ENCODE data around the gene TIMP2.
A peak's percentile ranks its signal among the peaks of the same experiment; 100 is the strongest.

Gene TIMP2

DNA sequence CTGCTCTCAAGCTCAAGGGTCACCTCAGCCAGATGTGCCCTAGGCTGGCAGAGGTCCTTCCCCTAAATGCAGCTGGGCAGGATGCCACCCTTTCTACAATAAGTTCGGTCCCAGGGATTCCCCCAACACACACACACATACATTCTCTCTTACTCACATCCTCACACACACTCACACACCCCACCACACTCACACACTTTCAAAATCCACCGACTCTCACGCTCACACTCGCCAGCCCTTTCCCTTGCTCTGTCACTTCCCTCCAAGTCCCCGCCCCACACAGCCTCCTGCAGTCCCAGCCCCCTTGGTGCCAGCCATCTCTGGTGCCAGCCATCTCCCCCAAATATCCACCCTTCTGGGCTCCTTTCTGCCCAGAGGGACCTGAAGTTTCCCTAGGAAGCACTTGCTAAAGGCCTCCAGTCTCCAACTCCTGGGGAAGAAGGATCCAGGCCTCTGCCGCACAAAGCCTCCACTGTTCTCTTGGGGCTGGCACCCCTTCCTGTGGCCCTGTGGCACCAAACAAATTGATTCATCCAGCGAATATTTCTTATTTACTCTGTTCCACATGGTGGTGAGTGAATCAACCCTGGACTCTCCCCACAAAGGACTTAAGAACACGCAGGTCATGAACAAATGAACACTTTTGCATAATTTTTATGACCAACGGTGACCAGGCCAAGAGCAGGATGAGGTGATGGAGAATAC lies 80.7 kb downstream of the TIMP2 start:
- Mint-ChIP-seq H3K9me3 (no peaks in the 10 kb centered on the region), H3K36me3 (ENCODE audit: low read depth) (peaks cover 4% of the 10 kb centered on the region), H3K27me3 (no peaks in the 10 kb centered on the region), H3K4me1 (ENCODE audit: low read depth) (peaks cover 24% of the 10 kb centered on the region), H3K27ac (peak overlapping the region; percentile 24), H3K4me3 (no peak overlapping the region)

DNA sequence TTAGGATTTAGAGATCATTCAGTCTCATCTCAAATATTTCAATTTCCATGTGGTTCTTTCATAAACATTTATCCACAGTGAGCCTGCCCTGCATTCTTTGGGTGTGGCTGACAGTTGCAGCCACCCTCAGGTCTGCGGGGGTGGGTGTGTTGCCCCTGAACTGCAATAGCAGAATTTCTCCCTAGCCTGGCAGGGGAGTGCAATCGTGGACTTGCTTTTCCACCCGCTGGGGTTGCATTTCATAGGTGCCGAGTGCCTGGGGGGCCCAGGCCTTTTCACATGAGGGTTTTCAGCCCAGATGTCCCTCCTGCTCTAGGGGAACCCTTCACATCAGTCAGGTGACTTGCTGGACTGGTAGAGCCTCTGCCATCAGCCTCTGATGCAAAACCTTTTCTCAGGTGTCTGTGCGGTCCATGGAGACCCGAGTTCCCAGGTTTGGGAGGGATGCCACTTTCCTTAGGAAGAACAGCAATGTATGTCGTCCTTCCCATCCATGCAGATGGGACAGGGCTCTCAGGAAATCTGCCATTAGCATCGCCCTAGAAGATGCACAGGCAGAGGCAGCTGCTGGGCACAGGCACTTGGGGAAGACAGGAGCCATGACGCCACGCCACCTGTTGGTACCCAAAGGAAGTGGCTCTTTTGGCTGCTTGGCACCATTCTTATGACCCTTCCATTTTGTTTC lies 82.2 kb downstream of the TIMP2 start:
- peak overlapping the region; percentile 36 for H3K27ac Mint-ChIP-seq
- peaks cover 16% of the 10 kb centered on the region for H3K36me3 Mint-ChIP-seq (ENCODE audit: low read depth)
- peaks cover 37% of the 10 kb centered on the region for H3K4me1 Mint-ChIP-seq (ENCODE audit: low read depth)
- H3K9me3 Mint-ChIP-seq = no peaks in the 10 kb centered on the region
- no peak overlapping the region for H3K4me3 Mint-ChIP-seq
- no peaks in the 10 kb centered on the region for H3K27me3 Mint-ChIP-seq

DNA sequence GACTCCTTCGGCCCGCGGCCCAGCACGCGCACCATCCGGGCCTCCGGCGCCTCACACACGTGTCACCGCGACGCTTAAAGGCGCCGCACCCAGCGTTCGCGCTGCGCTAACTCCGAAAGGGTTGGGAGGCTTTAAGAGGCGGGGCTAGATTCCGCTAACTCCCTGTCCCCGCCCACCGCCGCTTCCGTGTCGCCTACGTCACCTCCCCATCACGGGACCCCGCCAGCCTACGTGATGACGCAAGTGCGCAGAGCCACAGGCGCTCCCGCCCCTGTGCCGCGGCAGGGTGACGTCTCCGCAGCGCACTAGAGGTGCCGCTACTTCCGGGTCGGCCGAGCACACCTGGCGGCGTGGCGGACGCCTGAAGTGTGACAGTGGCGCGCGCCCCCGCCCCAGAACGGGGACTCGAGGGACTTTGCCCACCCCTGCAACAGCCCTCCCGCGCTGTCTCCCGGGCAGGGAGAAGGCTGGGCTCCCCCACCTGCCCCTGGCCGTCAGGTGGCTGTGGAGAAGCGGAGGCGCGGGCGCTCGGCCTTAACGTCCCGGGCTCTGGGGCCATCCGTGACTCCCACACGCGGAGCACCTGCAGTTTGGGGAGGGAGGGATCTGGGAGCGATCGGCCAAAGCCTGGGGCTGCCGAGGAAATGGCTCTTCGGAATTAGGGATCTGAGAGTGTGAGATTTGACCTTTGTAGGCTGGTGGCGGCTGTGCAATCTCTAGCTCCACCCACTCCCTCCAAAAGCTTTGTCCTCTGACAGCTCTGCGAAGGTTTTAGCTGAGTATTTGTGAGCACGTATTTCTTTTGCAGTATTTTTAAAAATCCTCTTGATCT lies 84.2 kb downstream of the TIMP2 start, which contains the start of gene USP36:
USP36 (minus strand) TSS at position 35 of the 832 bp plus-strand sequence. CDS start 4,451 bp downstream, outside the sequence.
- Mint-ChIP-seq H3K36me3 (ENCODE audit: low read depth) (peaks cover 36% of the 10 kb centered on the region), H3K9me3 (no peaks in the 10 kb centered on the region), H3K4me3 (peak within 1 kb of the TSS; percentile 96), H3K4me1 (ENCODE audit: low read depth) (peaks cover 52% of the 10 kb centered on the region), H3K27me3 (no peaks in the 10 kb centered on the region), H3K27ac (peak within 1 kb of the TSS; percentile 95)

DNA sequence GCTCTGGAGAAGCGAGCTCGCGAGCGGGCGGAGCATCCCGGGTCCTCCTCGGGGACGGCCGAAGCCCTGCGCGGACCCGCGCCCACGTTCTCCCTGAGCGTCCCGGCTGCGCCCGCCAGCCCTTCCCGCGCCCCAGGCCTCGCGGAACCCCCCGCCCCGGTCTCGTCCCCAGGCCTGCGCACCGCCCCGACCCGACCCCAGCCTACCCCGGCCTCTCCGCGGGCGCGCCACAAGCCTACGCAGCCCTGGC lies 84.7 kb downstream of the TIMP2 start:
- Mint-ChIP-seq H3K9me3 (no peaks in the 10 kb centered on the region), H3K27ac (peak overlapping the region; percentile 95)

DNA sequence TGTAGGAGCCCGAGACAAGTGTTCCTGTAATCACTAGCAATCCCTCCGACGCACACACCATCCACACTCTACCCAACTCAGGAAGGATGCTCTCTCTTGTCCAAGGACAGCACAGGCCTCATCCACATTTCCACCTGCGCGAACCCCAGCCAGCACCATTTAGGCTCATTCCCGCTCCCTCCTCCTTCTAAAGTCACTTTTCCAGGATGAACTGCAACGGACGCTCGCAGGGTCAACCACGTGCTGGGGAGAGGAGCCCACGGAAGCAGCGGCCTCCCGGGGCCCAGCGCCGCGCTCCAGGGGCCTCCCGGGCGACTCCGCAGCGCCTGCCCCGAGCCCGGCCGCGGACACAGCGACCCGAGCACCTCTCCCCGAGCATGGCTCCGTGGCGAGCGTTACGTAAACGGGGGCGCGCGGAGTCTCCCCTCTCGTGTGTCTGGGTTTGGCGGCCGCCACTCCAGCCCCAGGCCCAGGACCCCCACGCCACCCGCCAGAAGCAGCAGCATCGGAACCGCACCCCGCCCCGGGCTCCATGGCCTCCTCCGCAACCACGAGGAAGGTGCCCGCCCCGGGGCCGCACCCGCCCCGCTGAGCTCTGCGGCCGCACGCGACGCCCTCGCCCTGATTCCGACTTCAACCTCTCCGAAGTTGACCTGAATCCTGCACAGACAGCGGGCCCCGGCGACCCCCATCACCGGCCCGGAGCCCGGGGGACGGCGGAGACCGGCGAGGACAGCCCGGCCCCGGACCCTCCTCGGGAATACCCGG lies 85.2 kb downstream of the TIMP2 start:
- H3K27ac Mint-ChIP-seq = peak overlapping the region; percentile 94
- H3K27me3 Mint-ChIP-seq = no peaks in the 10 kb centered on the region
- H3K4me1 Mint-ChIP-seq (ENCODE audit: low read depth) = peaks cover 52% of the 10 kb centered on the region
- H3K9me3 Mint-ChIP-seq = no peaks in the 10 kb centered on the region
- peaks cover 46% of the 10 kb centered on the region for H3K36me3 Mint-ChIP-seq (ENCODE audit: low read depth)
- peak overlapping the region; percentile 96 for H3K4me3 Mint-ChIP-seq

More for the DNA sequence above, 84.7 kb downstream of the TIMP2 start:
- H3K27me3 Mint-ChIP-seq = no peaks in the 10 kb centered on the region
- H3K4me1 Mint-ChIP-seq (ENCODE audit: low read depth) = peaks cover 52% of the 10 kb centered on the region
- H3K36me3 Mint-ChIP-seq (ENCODE audit: low read depth) = peaks cover 41% of the 10 kb centered on the region
- H3K4me3 Mint-ChIP-seq = peak overlapping the region; percentile 96

DNA sequence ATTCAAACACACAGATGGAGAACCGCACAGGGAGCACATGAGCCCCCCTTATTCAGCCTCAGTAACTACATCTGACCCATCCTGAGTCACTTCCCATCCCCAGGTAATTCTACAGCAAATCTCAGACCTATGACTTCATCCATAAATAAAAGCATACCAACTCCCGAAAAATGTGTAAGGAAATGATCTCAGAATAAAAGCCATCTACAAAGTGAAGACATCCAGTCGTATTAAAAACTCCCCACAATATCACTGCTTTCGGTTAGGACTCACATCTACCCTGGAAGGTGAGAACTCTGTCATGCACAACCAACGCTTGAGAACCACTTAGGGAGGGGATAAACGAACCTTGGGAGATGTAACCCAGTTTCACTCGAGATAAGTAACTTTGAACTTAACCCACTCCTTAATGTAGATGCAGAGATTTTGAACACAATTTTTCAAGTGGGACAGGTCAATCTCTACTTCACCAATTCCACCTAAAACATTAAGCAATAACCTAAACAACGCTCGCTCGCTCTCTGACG lies 85.9 kb downstream of the TIMP2 start:
- Mint-ChIP-seq H3K27me3 (no peaks in the 10 kb centered on the region), H3K9me3 (no peaks in the 10 kb centered on the region), H3K27ac (peak overlapping the region; percentile 94), H3K4me1 (ENCODE audit: low read depth) (peaks cover 49% of the 10 kb centered on the region), H3K36me3 (ENCODE audit: low read depth) (peaks cover 47% of the 10 kb centered on the region), H3K4me3 (peak overlapping the region; percentile 96)

DNA sequence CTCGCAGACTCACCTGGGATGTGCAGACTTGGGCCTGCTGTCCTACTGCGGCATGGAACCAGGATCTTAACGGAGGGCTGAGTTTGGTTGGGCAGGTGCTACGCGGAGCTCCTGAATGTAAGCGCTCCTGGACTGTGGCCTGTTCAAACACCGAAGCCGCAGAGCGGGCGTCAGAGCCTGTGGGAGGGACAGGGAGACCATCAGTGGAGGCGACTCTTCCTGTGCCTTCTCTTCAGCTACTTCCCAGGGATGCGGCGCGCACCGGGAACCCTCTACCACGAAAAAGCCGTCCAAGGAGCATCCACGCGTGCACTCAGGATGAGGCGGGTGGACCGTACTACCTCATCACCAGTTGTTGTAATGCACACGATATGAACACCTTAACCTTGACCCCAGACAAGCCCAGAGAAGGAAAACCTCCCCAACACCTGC lies 86.6 kb downstream of the TIMP2 start:
- no peaks in the 10 kb centered on the region for H3K9me3 Mint-ChIP-seq
- H3K27ac Mint-ChIP-seq = peak overlapping the region; percentile 94
- H3K27me3 Mint-ChIP-seq = no peaks in the 10 kb centered on the region
- peak overlapping the region; percentile 96 for H3K4me3 Mint-ChIP-seq
- peaks cover 54% of the 10 kb centered on the region for H3K36me3 Mint-ChIP-seq (ENCODE audit: low read depth)
- H3K4me1 Mint-ChIP-seq (ENCODE audit: low read depth) = peaks cover 43% of the 10 kb centered on the region

DNA sequence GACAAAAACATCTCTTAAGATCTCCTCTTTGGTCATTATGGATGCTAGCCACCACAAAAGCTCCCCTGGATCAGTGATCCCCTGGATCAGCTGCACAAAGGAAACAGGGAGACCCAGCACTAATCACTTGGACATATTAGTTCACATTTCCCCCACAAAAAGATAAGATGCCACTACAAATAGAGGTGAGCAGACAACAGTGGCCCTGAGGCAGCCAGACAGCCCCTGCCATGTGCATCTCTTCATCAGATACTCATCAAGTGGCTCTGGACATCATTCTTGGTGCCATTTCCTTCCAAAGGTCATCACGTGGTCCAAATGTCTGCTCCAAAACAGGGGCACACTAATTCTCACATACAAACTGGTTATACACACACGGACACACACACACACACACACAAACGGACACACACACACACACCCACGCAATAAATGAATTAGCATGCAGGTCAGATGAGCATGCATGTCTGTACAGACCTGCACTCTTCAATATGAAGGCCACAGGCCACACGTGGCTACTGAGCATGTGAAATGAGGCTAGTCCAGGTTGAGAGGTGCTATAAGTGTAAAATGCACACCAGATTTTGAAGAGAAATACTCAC lies 88.7 kb downstream of the TIMP2 start:
- H3K9me3 Mint-ChIP-seq = no peaks in the 10 kb centered on the region
- no peak overlapping the region for H3K27ac Mint-ChIP-seq
- H3K36me3 Mint-ChIP-seq (ENCODE audit: low read depth) = peaks cover 75% of the 10 kb centered on the region

DNA sequence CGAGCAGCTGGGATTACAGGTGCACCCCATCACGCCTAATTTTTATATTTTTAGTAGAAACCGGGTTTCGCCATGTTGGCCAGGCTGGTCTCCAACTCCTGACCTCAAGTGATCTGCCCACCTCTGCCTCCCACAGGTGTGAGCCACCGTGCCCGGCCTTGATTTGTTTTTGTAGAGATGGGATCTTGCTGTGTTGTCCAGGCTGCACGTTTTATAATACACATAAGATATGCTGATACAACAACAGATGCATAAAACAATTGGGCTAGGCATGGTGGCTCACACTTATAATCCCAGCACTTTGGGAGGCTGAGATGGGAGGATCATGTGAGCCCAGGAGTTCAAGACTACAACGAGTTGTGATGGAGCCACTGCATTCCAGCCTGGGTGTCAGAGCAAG lies 90.6 kb downstream of the TIMP2 start:
- peaks cover 36% of the 10 kb centered on the region for H3K4me1 Mint-ChIP-seq (ENCODE audit: low read depth)
- H3K36me3 Mint-ChIP-seq (ENCODE audit: low read depth) = peaks cover 86% of the 10 kb centered on the region
- no peak overlapping the region for H3K4me3 Mint-ChIP-seq
- no peaks in the 10 kb centered on the region for H3K9me3 Mint-ChIP-seq
- no peak overlapping the region for H3K27ac Mint-ChIP-seq
- H3K27me3 Mint-ChIP-seq = no peaks in the 10 kb centered on the region

More for the DNA sequence above, 88.7 kb downstream of the TIMP2 start:
- Mint-ChIP-seq H3K27me3 (no peaks in the 10 kb centered on the region), H3K4me3 (no peak overlapping the region), H3K4me1 (ENCODE audit: low read depth) (peaks cover 37% of the 10 kb centered on the region)

DNA sequence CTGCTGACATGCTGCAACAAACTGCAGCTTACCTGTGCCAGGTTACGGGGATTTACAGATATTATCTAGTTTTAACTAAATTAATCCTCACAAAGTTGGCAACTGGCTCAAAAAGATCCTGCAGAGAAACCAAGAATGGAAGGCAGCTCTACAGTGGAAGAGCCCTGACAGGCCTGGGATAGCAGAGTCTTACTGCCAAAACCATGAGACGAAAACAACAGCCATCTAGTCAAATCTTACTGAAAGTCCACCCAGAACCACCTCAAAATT lies 92.7 kb downstream of the TIMP2 start:
- Mint-ChIP-seq H3K4me1 (ENCODE audit: low read depth) (peaks cover 17% of the 10 kb centered on the region), H3K4me3 (no peak overlapping the region), H3K27ac (no peak overlapping the region), H3K27me3 (no peaks in the 10 kb centered on the region), H3K9me3 (no peaks in the 10 kb centered on the region), H3K36me3 (ENCODE audit: low read depth) (peaks cover 88% of the 10 kb centered on the region)

DNA sequence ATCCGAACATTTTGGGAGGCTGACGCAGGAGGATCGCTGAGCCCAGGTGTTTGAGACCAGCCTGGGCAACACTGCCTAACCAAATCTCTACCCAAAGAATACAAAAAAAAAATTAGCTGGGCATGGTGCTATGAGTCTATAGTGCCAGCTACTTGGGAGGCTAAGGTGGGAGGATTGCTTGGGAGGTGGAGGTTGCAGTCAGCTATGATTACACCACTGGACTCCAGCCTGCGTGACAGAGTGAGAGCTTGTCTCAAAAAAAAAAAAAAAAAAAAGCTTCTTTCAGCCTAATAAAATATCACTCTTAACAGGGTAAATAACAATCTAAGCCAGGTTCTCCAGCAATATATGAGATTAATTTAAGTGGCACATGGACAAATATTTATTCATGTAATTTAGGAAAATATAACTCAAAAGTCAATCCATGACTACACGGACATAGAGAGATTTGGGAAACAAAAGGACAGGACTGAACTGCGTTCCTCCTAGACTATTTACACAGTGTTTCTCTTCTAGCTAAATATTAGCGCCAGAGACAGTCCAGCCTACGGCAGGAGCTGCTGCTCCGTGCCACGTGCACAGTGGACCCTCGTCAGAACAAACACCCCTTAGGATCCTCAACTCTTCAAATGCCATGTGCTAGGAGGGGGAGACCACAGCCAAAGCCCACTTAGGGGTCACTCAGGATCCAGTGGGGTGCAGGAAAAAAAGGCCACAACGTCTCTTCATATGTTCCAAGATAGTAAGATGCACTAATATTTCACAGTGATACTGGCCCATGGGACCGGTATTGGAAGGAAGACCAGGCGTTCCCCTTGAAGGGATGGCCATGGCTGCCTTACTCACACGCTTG lies 93.3 kb downstream of the TIMP2 start:
- Mint-ChIP-seq H3K9me3 (no peaks in the 10 kb centered on the region), H3K27me3 (no peaks in the 10 kb centered on the region), H3K4me1 (ENCODE audit: low read depth) (peaks cover 12% of the 10 kb centered on the region), H3K36me3 (ENCODE audit: low read depth) (peaks cover 86% of the 10 kb centered on the region), H3K27ac (no peak overlapping the region), H3K4me3 (no peak overlapping the region)

DNA sequence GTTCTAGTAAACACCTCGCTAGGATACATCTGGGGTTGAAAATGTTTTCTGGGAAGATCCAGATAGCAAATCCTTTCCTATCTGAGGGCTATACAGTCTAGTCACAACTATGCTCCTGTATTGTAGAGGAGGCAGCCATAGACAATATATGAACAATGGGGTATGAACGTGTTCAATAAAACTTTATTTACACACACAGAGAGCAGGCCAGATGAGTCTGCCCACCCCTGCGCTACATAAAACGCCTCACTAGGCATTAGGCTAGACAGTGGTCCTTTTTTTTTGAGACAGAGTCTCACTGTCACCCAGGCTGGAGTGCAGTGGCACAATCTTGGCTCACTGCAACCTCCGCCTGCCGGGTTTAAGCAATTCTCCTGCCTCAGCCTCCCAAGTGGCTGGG lies 95.7 kb downstream of the TIMP2 start:
- no peaks in the 10 kb centered on the region for H3K9me3 Mint-ChIP-seq
- no peaks in the 10 kb centered on the region for H3K27me3 Mint-ChIP-seq
- H3K4me1 Mint-ChIP-seq (ENCODE audit: low read depth) = peaks cover 7% of the 10 kb centered on the region
- no peak overlapping the region for H3K27ac Mint-ChIP-seq
- peaks cover 89% of the 10 kb centered on the region for H3K36me3 Mint-ChIP-seq (ENCODE audit: low read depth)
- no peak overlapping the region for H3K4me3 Mint-ChIP-seq

DNA sequence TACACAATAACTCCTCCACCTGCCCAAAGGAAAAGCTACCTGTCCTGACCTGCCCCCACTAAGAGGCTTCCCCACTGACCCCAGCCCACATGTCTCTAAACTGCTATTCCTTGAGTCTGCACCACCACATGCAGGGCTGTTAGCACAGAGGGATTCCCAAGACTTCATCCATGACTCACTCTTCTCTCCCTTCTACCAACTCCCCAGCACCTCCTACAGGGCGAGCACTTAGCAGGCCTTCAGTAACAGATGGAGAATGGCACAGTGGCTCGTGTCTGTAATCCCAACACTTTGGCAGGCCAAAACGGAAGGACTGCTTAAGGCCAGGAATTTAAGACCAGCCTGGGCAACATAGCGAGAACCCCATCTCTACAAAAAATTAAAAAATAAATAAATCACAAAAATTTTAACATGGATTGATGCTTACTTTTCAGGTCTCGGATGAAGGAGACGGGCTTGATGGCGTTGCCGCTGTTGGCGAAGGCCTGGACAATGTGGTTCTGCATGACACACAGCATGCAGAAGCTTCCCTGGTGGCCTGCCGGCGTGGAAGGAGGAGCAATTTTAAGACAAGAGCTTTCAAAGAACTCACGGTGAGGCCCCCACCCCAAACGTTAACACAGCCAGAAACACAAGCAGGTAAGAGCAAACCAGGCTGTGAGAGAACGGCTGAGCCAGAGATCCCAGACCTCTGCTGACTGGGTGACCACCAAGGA lies 96.6 kb downstream of the TIMP2 start:
- Mint-ChIP-seq H3K4me3 (no peak overlapping the region), H3K36me3 (ENCODE audit: low read depth) (peaks cover 90% of the 10 kb centered on the region)

More for the DNA sequence above, 96.6 kb downstream of the TIMP2 start:
- peaks cover 11% of the 10 kb centered on the region for H3K4me1 Mint-ChIP-seq (ENCODE audit: low read depth)
- no peak overlapping the region for H3K27ac Mint-ChIP-seq
- no peaks in the 10 kb centered on the region for H3K27me3 Mint-ChIP-seq
- H3K9me3 Mint-ChIP-seq = no peaks in the 10 kb centered on the region
